ENCODE results near the gene CD320. TPM values are rescaled to one million over a fixed set of nuclear protein-coding genes. Genes with fewer than 3 reads are reported as not detected.
A peak's percentile ranks its signal among the peaks of the same experiment; 100 is the strongest.
"Not testable (repeated sequence)": the region's sequence is repeated elsewhere in the genome, so short reads cannot be mapped to it uniquely, and the experiment has no call there.

Gene CD320
- total RNA-seq, 1 donor from 2014 or later: 68.5 TPM

DNA sequence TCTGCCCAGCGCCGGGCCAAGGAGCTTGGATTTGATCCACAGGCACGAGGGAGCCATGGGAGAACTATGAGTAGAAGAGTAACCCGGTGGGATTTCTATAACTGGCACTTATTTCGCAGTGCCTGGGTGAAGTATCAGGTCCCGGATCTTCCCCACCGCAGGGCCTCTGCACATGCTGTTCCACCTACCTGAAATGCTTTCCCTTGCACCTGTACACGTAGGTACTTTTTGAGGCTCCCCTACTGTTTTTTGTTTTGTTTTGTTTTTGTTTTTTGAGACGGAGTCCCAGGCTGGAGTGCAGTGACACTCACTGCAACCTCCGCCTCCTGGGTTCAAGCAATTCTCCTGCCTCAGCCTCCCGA lies 35.3 kb upstream of the CD320 start:
- no peak for DNase-seq (ENCODE audit: low read depth, low spot score)
- Mint-ChIP-seq H3K4me3 (peak overlapping the region; percentile 64), H3K4me1 (peaks cover 13% of the 10 kb centered on the region), H3K36me3 (ENCODE audit: low read depth) (no peaks in the 10 kb centered on the region), H3K27ac (ENCODE audit: unreplicated experiment) (no peak overlapping the region), H3K9me3 (no peaks in the 10 kb centered on the region), H3K27me3 (ENCODE audit: low read depth) (peaks cover 50% of the 10 kb centered on the region)
- TF ChIP-seq, protein P1, sequence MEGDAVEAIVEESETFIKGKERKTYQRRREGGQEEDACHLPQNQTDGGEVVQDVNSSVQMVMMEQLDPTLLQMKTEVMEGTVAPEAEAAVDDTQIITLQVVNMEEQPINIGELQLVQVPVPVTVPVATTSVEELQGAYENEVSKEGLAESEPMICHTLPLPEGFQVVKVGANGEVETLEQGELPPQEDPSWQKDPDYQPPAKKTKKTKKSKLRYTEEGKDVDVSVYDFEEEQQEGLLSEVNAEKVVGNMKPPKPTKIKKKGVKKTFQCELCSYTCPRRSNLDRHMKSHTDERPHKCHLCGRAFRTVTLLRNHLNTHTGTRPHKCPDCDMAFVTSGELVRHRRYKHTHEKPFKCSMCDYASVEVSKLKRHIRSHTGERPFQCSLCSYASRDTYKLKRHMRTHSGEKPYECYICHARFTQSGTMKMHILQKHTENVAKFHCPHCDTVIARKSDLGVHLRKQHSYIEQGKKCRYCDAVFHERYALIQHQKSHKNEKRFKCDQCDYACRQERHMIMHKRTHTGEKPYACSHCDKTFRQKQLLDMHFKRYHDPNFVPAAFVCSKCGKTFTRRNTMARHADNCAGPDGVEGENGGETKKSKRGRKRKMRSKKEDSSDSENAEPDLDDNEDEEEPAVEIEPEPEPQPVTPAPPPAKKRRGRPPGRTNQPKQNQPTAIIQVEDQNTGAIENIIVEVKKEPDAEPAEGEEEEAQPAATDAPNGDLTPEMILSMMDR (conservative IDR thresholded peaks at IDR 0.05): no peak

DNA sequence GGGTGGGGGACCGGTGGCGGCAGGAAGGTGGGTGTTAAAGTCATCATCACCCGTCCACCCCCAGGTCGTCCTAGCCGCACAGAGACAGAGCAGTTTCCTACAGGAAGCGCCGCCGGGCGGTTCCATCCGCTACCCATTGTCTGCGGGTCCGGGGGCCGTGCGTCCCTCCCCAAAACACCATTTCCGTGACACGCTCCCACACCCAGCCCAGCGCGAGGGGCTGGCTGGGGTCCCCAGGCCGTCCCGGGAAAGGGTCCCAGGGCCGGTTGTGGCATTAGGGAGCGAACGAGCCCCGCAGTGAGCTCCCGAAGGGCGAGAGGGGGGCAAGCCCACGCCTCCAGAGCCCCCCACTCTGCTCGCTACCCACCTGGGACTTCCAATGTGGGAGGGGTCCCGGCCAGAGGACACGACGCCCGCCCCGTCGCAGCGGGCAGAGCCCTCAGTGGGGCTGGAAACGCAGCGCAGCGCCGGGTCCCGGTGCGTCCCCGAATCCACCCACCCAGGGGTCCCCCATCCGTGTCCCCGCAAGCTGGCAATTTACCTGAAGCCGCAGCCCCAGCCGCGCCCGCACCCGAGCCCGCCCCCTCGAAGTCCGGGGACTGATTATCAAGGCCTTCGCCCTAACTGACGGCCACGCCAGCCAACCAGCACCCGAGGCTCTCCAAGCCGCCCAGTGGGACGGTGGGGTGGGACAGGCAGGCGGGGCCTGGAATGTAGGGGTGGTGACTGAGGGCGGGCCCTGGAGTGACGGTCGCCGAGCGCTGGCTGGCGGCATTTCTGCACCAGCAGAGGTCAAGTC lies 34.7 kb upstream of the CD320 start, which contains the start of gene KANK3:
TSS of gene KANK3 (minus strand) at position 579 of the 799 bp plus-strand sequence. CDS start 5,434 bp downstream, outside the sequence.
- Mint-ChIP-seq H3K9me3 (no peaks in the 10 kb centered on the region), H3K27me3 (ENCODE audit: low read depth) (peaks cover 56% of the 10 kb centered on the region), H3K4me1 (peaks cover 12% of the 10 kb centered on the region), H3K27ac (ENCODE audit: unreplicated experiment) (no peak within 1 kb of the TSS), H3K4me3 (peak within 1 kb of the TSS; percentile 64), H3K36me3 (ENCODE audit: low read depth) (no peaks in the 10 kb centered on the region)
- DNase-seq (ENCODE audit: low read depth, low spot score): peak; percentile 88
- TF ChIP-seq, protein P1 (conservative IDR thresholded peaks at IDR 0.05): no peak

DNA sequence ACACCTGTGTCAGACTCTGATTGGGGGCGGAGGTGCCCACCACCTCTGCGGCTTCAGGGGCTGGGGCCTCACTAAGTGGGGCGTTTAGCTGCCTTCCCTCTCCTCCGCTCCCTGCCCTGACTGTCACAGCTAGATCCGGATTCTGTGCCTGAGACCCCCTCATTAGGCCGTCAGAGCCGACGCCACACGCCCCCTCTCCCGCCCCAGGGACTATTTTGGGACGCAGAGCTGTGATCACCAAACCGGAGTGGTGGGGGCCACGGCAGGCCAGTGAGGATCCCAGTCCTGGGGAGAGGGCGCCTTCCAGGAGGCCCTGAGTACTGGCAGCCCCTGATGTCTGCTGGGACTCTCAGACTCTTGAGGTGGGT lies 34.1 kb upstream of the CD320 start:
- DNase-seq (ENCODE audit: low read depth, low spot score): no peak
- H3K4me3 Mint-ChIP-seq: no peak overlapping the region
- peaks cover 61% of the 10 kb centered on the region for H3K27me3 Mint-ChIP-seq (ENCODE audit: low read depth)
- peaks cover 8% of the 10 kb centered on the region for H3K4me1 Mint-ChIP-seq
- no peak overlapping the region for H3K27ac Mint-ChIP-seq (ENCODE audit: unreplicated experiment)
- H3K9me3 Mint-ChIP-seq: no peaks in the 10 kb centered on the region
- H3K36me3 Mint-ChIP-seq (ENCODE audit: low read depth): no peaks in the 10 kb centered on the region
- TF ChIP-seq, protein P1 (conservative IDR thresholded peaks at IDR 0.05): no peak

DNA sequence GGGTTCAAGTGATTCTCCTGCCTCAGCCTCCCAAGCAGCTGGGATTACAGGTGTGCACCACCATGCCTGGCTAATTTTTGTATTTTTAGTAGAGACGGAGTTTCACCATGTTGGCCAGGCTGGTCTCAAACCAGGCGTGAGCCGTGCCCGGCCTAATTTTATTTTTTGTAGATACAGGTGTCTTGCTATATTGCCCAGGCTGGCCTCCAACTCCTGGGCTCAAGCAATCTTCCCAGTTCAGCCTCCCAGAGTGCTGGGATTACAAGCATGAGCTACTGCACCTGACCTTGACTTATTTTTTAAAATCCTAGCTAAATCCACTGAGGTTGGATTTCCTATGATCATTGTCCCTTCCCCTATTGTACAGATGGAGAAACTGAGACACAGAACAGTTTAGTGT lies 33.3 kb upstream of the CD320 start:
- not testable (repeated sequence) for DNase-seq (ENCODE audit: low read depth, low spot score); H3K27ac Mint-ChIP-seq (ENCODE audit: unreplicated experiment); H3K36me3 Mint-ChIP-seq (ENCODE audit: low read depth); H3K4me3 Mint-ChIP-seq; H3K9me3 Mint-ChIP-seq; H3K4me1 Mint-ChIP-seq
- peaks cover 69% of the 10 kb centered on the region for H3K27me3 Mint-ChIP-seq (ENCODE audit: low read depth)

DNA sequence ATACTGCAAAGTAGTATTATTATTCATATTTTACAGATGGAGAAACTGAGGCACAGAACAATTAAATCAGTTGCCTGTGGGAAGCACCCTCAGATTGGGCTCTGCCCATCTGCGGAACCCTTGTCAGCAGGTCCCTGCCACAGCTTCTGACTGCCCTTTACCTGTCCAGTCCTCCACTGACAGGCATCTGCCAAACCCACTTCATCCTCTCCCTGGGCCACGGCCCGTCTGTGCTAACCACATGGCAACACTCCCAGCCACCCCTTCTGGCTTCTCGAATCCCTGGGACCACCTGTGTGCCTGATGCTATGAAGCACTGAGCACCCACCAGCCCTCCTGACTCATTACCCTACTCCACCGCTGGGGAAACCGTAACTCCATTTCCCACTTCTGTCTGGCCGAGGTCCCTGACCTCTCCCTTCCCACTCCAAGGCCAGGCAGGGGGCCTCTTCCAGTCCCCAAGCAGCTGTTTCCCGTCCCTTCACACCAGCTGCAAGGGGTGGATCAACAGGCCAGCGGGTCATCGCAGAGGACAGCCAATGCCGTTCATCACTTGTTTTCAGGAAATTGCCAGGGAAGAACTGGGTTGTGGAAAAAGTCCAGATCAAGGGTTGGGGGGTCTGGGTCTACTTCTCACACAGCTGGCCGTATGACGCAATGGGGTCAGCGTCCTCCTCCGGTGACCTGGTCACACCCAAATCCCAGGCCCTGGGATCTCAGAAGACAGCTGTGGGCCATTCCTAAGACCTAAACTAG lies 32.4 kb upstream of the CD320 start:
- H3K4me1 Mint-ChIP-seq: peaks cover 8% of the 10 kb centered on the region
- TF ChIP-seq, protein P1 (conservative IDR thresholded peaks at IDR 0.05): no peak
- no peak for DNase-seq (ENCODE audit: low read depth, low spot score)
- H3K4me3 Mint-ChIP-seq: no peak overlapping the region
- no peak overlapping the region for H3K27ac Mint-ChIP-seq (ENCODE audit: unreplicated experiment)
- H3K36me3 Mint-ChIP-seq (ENCODE audit: low read depth): no peaks in the 10 kb centered on the region
- peaks cover 79% of the 10 kb centered on the region for H3K27me3 Mint-ChIP-seq (ENCODE audit: low read depth)
- H3K9me3 Mint-ChIP-seq: no peaks in the 10 kb centered on the region

DNA sequence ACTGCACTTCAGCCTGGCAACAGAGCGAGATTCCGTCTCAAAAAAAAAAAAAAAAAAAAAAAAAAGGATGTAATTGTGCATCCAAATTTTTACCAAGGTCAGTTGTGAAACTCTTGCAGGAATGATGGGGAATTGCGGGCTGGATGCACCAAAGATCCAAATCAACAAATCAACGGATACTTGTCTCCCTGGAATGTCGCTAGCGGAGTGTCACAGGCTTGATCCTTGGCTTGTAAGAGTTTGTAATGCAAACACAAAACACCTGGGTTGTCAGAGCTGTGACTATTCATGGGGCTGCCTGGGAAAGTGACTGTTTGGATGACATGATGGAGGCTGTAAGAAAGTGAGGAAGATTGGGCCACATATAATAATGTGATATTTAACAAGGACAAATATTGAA lies 30.7 kb upstream of the CD320 start:
- Mint-ChIP-seq H3K9me3 (no peaks in the 10 kb centered on the region), H3K27me3 (ENCODE audit: low read depth) (peaks cover 78% of the 10 kb centered on the region), H3K27ac (ENCODE audit: unreplicated experiment) (no peak overlapping the region), H3K4me3 (no peak overlapping the region), H3K4me1 (peaks cover 8% of the 10 kb centered on the region), H3K36me3 (ENCODE audit: low read depth) (no peaks in the 10 kb centered on the region)
- TF ChIP-seq, protein P1 (conservative IDR thresholded peaks at IDR 0.05): no peak
- DNase-seq (ENCODE audit: low read depth, low spot score): no peak
